Spleen (tissue), 11 donors: ENCODE measurements around the gene ANKRD2. TPM values are rescaled to one million over a fixed set of nuclear protein-coding genes. Genes with fewer than 3 reads are reported as not detected.
"Not testable (repeated sequence)": the region's sequence is repeated elsewhere in the genome, so short reads cannot be mapped to it uniquely, and the experiment has no call there.

Source experiments
- DNase-seq: peaks from one replicate; pipeline ENCODE4 v3.0.0-alpha.2; 2020
- H3K27ac ChIP-seq, 8 donors: fragments of 200-600 bp; sonication (generic) in 7 of 8; 1 replicate in 4 of 8; 2 replicates in 4 of 8; pipeline versions ENCODE4 v1.5.0 to v1.8.0; 2016 to 2021; ENCODE audit warnings: inconsistent platforms in 4 of 8, mild to moderate bottlenecking in 4 of 8, moderate library complexity in 1 of 8
- H3K27me3 ChIP-seq, 7 donors: fragments of 200-600 bp; sonication (generic) in 6 of 7; replicated peaks in 1 of 7; 1 replicate in 4 of 7; 2 replicates in 3 of 7; pipeline versions ENCODE4 v1.5.0 to v1.8.0; 2016 to 2021; ENCODE audit warnings: inconsistent platforms in 3 of 7, mild to moderate bottlenecking in 1 of 7
- H3K36me3 ChIP-seq, 6 donors: fragments of 200-600 bp; sonication (generic) in 5 of 6; 1 replicate in 4 of 6; 2 replicates in 2 of 6; pipeline versions ENCODE4 v1.5.0 to v1.8.0; 2016 to 2021; ENCODE audit warnings: inconsistent platforms in 2 of 6
- H3K4me1 ChIP-seq, 6 donors: fragments of 200-600 bp; sonication (generic) in 5 of 6; 1 replicate in 3 of 6; 2 replicates in 3 of 6; pipeline versions ENCODE4 v1.5.0 to v1.8.0; 2016 to 2021; ENCODE audit warnings: inconsistent platforms in 3 of 6
- H3K4me3 ChIP-seq, 8 donors: fragments of 200-600 bp; sonication (generic) in 7 of 8; 1 replicate in 4 of 8; 2 replicates in 4 of 8; pipeline versions ENCODE4 v1.5.0 to v1.8.0; 2016 to 2021; ENCODE audit warnings: inconsistent platforms in 4 of 8, mild to moderate bottlenecking in 4 of 8, moderate library complexity in 2 of 8
- H3K9me3 ChIP-seq, 8 donors: fragments of 200-600 bp; sonication (generic) in 7 of 8; 1 replicate in 4 of 8; 2 replicates in 4 of 8; pipeline versions ENCODE4 v1.5.0 to v1.8.0; 2016 to 2021; ENCODE audit warnings: inconsistent platforms in 4 of 8
- CTCF ChIP-seq, 11 experiments: fragments of 200-600 bp in 7 of 11; fragments of 450-650 bp in 4 of 11; sonication (generic) in 4 of 11; IDR thresholded peaks in 8 of 11; conservative IDR thresholded peaks in 3 of 11; 1 replicate in 7 of 11; 2 replicates in 4 of 11; pipeline versions ENCODE4 v1.4.0 to v1.8.0; 2016 to 2021; ENCODE audit warnings: antibody characterized with exemption in 11 of 11, inconsistent platforms in 4 of 11, mild to moderate bottlenecking in 1 of 11
- POLR2A ChIP-seq, 3 donors: fragments of 450-650 bp; IDR thresholded peaks; one replicate each; pipeline ENCODE4 v1.5.1; 2017; ENCODE audit warnings: antibody characterized with exemption in 3 of 3, mild to moderate bottlenecking in 1 of 3
- POLR2AphosphoS5 ChIP-seq, 3 donors: sonication (generic); formaldehyde crosslinking; IDR thresholded peaks; one replicate each; pipeline ENCODE4 v1.5.1; 2017; ENCODE audit warnings: antibody characterized with exemption in 3 of 3
- WGBS, 5 donors: extraction: QIAGEN DNeasy Blood & Tissue Kit in 3 of 5; methylation state at CpG; one replicate each; pipeline versions ENCODE4 v1.1.5 to v1.1.7; 2013 to 2018; 5-methylcytosine and 5-hydroxymethylcytosine counted together
- intact Hi-C: fragments of 100-400 bp; cut with DNase I; formaldehyde crosslinking; loops from one replicate; pipeline ENCODE4 v1.15.0; 2023; ENCODE audit warnings: low total_unique reads
- polyA plus RNA-seq, 3 donors: library from polyadenylated mRNA; stranded (reverse); fragments of 200-250 nt; gene quantifications; one replicate each; pipeline ENCODE4 v1.2.1, GENCODE V29; 2013
- total RNA-seq, 7 donors: library from RNA; depleted of rRNA in 3 of 7; stranded (reverse); fragments of >200 nt in 3 of 7; fragmentation: NEBNext Ultra II Directional in 4 of 7; extraction: Animal tissue kit (Norgen Biotek cat#: 25700) in 4 of 7; gene quantifications; one replicate each; pipeline versions ENCODE4 v1.1.0 to v1.2.1, GENCODE V29; 2016 to 2021
- donor health status: healthy with polysubstance abuse.
- donor health status: DM: no; HTN: no; CAD: no; lungs with moderate emphysema.
- donor health status: DM: no; HTN: no; CAD: no.
- donor health status: Bipolar disorder and iron deficiency.
- donor health status: healthy.
- donor health status: DM: no; HTN: no; CAD: no.
- donor health status: DM: yes; HTN: yes; CAD: no.

Gene ANKRD2
- total and polyA plus RNA-seq, 10 donors: 0.10 to 0.52 (median 0.18) TPM; not detected in 7

- WGBS, 5 donors: 76 to 95% (median 86%) methylated on average over 6 of the region's 6 CpGs
- peaks cover 0 to 22% (median 7%) of the 10 kb centered on the region in 6 donors for H3K4me1 ChIP-seq
- peak; percentile 28 for DNase-seq
- TF ChIP-seq CTCF (IDR thresholded peaks at IDR 0.05 in 8 of 11, conservative IDR thresholded peaks at IDR 0.05 in 3 of 11): no peak
- H3K27me3 ChIP-seq: no peaks in the 10 kb centered on the region
- no peaks in the 10 kb centered on the region for H3K36me3 ChIP-seq
- peaks cover 0 to 13% (median 5%) of the 10 kb centered on the region in 8 donors for H3K9me3 ChIP-seq
- H3K27ac ChIP-seq: no peak overlapping the region
- H3K4me3 ChIP-seq: no peak overlapping the region
- intact Hi-C loops: loop anchor here (5.0 kb wide), 1 partner anchor 89 kb away; no protein-coding TSS in a partner anchor
These were observed 21.3 kb upstream of the ANKRD2 start for GRCh38 chr10:97551271-97551670.

GRCh38 chr10:97553575-97554031 is 19.0 kb upstream of the ANKRD2 start:
- Histone ChIP-seq H3K4me1 (peaks cover 0 to 9% (median 3%) of the 10 kb centered on the region in 6 donors), H3K27me3 (no peaks in the 10 kb centered on the region), H3K4me3 (no peak overlapping the region), H3K27ac (no peak overlapping the region), H3K9me3 (peaks cover 0 to 16% (median 5%) of the 10 kb centered on the region in 8 donors), H3K36me3 (no peaks in the 10 kb centered on the region)
- 23 to 26% (median 25%) methylated on average over 5 to 6 of the region's 6 CpGs for WGBS, 5 donors
- TF ChIP-seq CTCF (IDR thresholded peaks at IDR 0.05 in 8 of 11, conservative IDR thresholded peaks at IDR 0.05 in 3 of 11) (peak; percentile 41 to 84 (median 67)), POLR2AphosphoS5 (IDR thresholded peaks at IDR 0.05) (no peak), POLR2A (IDR thresholded peaks at IDR 0.05) (no peak)
- intact Hi-C loops: loop anchor here (5.0 kb wide), 1 partner anchor 91 kb away; no protein-coding TSS in a partner anchor
- DNase-seq: peak; percentile 89

- peak; percentile 18 for DNase-seq
- intact Hi-C loops: loop anchor here (5.0 kb wide), 1 partner anchor 92 kb away; no protein-coding TSS in a partner anchor
- not testable (repeated sequence) for H3K4me1 ChIP-seq, H3K27me3 ChIP-seq, H3K36me3 ChIP-seq, H3K27ac ChIP-seq, H3K4me3 ChIP-seq
- peaks cover 0 to 16% (median 5%) of the 10 kb centered on the region in 8 donors for H3K9me3 ChIP-seq
- WGBS, 5 donors: 90 to 99% (median 97%) methylated on average over 5 of the region's 5 CpGs
These were observed 18.2 kb upstream of the ANKRD2 start for GRCh38 chr10:97554336-97554735.

- H3K27ac ChIP-seq, H3K4me1 ChIP-seq, H3K4me3 ChIP-seq, H3K27me3 ChIP-seq, DNase-seq, intact Hi-C loops, H3K36me3 ChIP-seq: not testable (repeated sequence)
- 84 to 95% (median 92%) methylated on average over 7 to 10 of the region's 10 CpGs for WGBS, 5 donors
- H3K9me3 ChIP-seq: peaks cover 0 to 16% (median 5%) of the 10 kb centered on the region in 8 donors
These were observed 17.0 kb upstream of the ANKRD2 start for GRCh38 chr10:97555541-97555940.

GRCh38 chr10:97560731-97561381 is 11.7 kb upstream of the ANKRD2 start:
- 76 to 85% (median 82%) methylated on average over 14 to 17 of the region's 17 CpGs for WGBS, 5 donors
- H3K9me3 ChIP-seq, H3K4me1 ChIP-seq, H3K36me3 ChIP-seq, intact Hi-C loops, H3K27me3 ChIP-seq: not testable (repeated sequence)
- Histone ChIP-seq H3K4me3 (peak overlapping the region in 2 of 8 donors; percentile 27 to 35), H3K27ac (peak overlapping the region in 6 of 8 donors; percentile 29 to 76 (median 60))
- peak; percentile 75 for DNase-seq

- H3K27me3 ChIP-seq, intact Hi-C loops, H3K4me1 ChIP-seq, H3K9me3 ChIP-seq, H3K36me3 ChIP-seq: not testable (repeated sequence)
- Histone ChIP-seq H3K4me3 (peak overlapping the region in 2 of 8 donors; percentile 27 to 35), H3K27ac (peak overlapping the region in 6 of 8 donors; percentile 29 to 76 (median 60))
- peak; percentile 20 for DNase-seq
- WGBS, 5 donors: 80 to 88% (median 86%) methylated on average over 12 of the region's 12 CpGs
These were observed 11.0 kb upstream of the ANKRD2 start for GRCh38 chr10:97561386-97562077.

- WGBS, 5 donors: 87 to 96% (median 92%) methylated on average over 5 of the region's 5 CpGs
- H3K27ac ChIP-seq, H3K9me3 ChIP-seq, H3K4me1 ChIP-seq, intact Hi-C loops, H3K4me3 ChIP-seq, H3K27me3 ChIP-seq, H3K36me3 ChIP-seq, DNase-seq: not testable (repeated sequence)
These were observed 10.2 kb upstream of the ANKRD2 start for GRCh38 chr10:97562329-97562728.
